Colonic mucosa (tissue), 4 donors: ENCODE measurements around the gene ZC3H4. TPM values are rescaled to one million over a fixed set of nuclear protein-coding genes. Genes with fewer than 3 reads are reported as not detected.

Experiments
- DNase-seq: peaks from one replicate; pipeline ENCODE4 v3.0.0-alpha.2; 2020
- H3K27ac ChIP-seq: fragments of 200-600 bp; one replicate; pipeline ENCODE4 v1.8.0; 2021
- H3K27me3 ChIP-seq: fragments of 200-600 bp; one replicate; pipeline ENCODE4 v1.8.0; 2021
- H3K36me3 ChIP-seq: fragments of 200-600 bp; one replicate; pipeline ENCODE4 v1.8.0; 2021
- H3K4me1 ChIP-seq: fragments of 200-600 bp; one replicate; pipeline ENCODE4 v1.8.0; 2021; ENCODE audit warnings: mild to moderate bottlenecking
- H3K4me3 ChIP-seq: fragments of 200-600 bp; one replicate; pipeline ENCODE4 v1.8.0; 2021
- H3K9ac ChIP-seq, 2 donors: one replicate each; pipeline ENCODE4 v1.7.0; 2013; ENCODE audit warnings: control low read depth in 2 of 2, low read depth in 2 of 2, low read length in 2 of 2
- H3K9me3 ChIP-seq: fragments of 200-600 bp; one replicate; pipeline ENCODE4 v1.8.0; 2021
- CTCF ChIP-seq: fragments of 200-600 bp; IDR thresholded peaks from one replicate; pipeline ENCODE4 v1.8.0; 2022; ENCODE audit warnings: antibody characterized with exemption, mild to moderate bottlenecking
- intact Hi-C: fragments of 100-400 bp; cut with DNase I; formaldehyde crosslinking; loops from one replicate; pipeline ENCODE4 v1.14.1; 2022
- total RNA-seq, 2 donors: library from RNA; stranded (reverse); fragmentation: NEBNext Ultra II Directional in 1 of 2; extraction: Animal tissue kit (Norgen Biotek cat#: 25700) in 1 of 2; gene quantifications; one replicate each; pipeline ENCODE4 v1.2.1, GENCODE V29; 2021
- donor health status: healthy.
- donor health status: DM: no; HTN: no; CAD: no.
- donor health status: DM: no; HTN: no; CAD: no.

The ZC3H4 gene
- total RNA-seq, 2 donors from 2014 or later, result 27.2 to 62.2 TPM

- Histone ChIP-seq H3K27me3 (no peaks in the 10 kb centered on the region), H3K27ac (no peak overlapping the region), H3K36me3 (no peaks in the 10 kb centered on the region), H3K9ac (peak overlapping the region in 1 of 2 donors; percentile 14), H3K9me3 (no peaks in the 10 kb centered on the region), H3K4me3 (no peak overlapping the region), H3K4me1 (peaks cover 34% of the 10 kb centered on the region)
- TF ChIP-seq CTCF, result no peak
- DNase-seq, result no peak
- intact Hi-C loops, result no loop called here
Observed at GRCh38 chr19:47098608-47099007, 15.0 kb downstream of the ZC3H4 start.

- DNase-seq, result peak; percentile 42
- no peaks in the 10 kb centered on the region for H3K27me3 ChIP-seq
- intact Hi-C loops, result no loop called here
- no peaks in the 10 kb centered on the region for H3K9me3 ChIP-seq
- no peak for TF ChIP-seq CTCF
- H3K36me3 ChIP-seq, result no peaks in the 10 kb centered on the region
- H3K4me1 ChIP-seq, result peaks cover 34% of the 10 kb centered on the region
- H3K4me3 ChIP-seq, result no peak overlapping the region
- H3K9ac ChIP-seq, result peak overlapping the region; percentile 58 to 95
- H3K27ac ChIP-seq, result peak overlapping the region; percentile 91
Observed at GRCh38 chr19:47097396-47098201, 16.0 kb downstream of the ZC3H4 start.

- peak; percentile 51 for DNase-seq
- Histone ChIP-seq H3K27me3 (no peaks in the 10 kb centered on the region), H3K4me3 (no peak overlapping the region), H3K4me1 (peaks cover 34% of the 10 kb centered on the region), H3K9me3 (no peaks in the 10 kb centered on the region), H3K36me3 (no peaks in the 10 kb centered on the region), H3K27ac (peak overlapping the region; percentile 91), H3K9ac (peak overlapping the region; percentile 58 to 95)
- intact Hi-C loops, result no loop called here
- no peak for TF ChIP-seq CTCF
Observed at GRCh38 chr19:47096721-47097120, 16.9 kb downstream of the ZC3H4 start.

GRCh38 chr19:47096100-47096704 lies 17.4 kb downstream of the ZC3H4 start:
- H3K27ac ChIP-seq, result peak overlapping the region; percentile 91
- intact Hi-C loops, result no loop called here
- TF ChIP-seq CTCF, result no peak
- H3K27me3 ChIP-seq, result no peaks in the 10 kb centered on the region
- no peaks in the 10 kb centered on the region for H3K36me3 ChIP-seq
- peaks cover 34% of the 10 kb centered on the region for H3K4me1 ChIP-seq
- no peak overlapping the region for H3K4me3 ChIP-seq
- H3K9me3 ChIP-seq, result no peaks in the 10 kb centered on the region
- H3K9ac ChIP-seq, result peak overlapping the region; percentile 45 to 95
- DNase-seq, result peak; percentile 99

GRCh38 chr19:47095476-47096099 lies 18.0 kb downstream of the ZC3H4 start:
- Histone ChIP-seq H3K27me3 (no peaks in the 10 kb centered on the region), H3K4me3 (no peak overlapping the region), H3K27ac (peak overlapping the region; percentile 91), H3K36me3 (no peaks in the 10 kb centered on the region), H3K4me1 (peaks cover 34% of the 10 kb centered on the region), H3K9me3 (no peaks in the 10 kb centered on the region), H3K9ac (peak overlapping the region; percentile 60 to 95)
- intact Hi-C loops, result no loop called here
- no peak for TF ChIP-seq CTCF
- DNase-seq, result no peak
